Lung (tissue), 12 donors: ENCODE measurements around the gene ENTPD7. TPM values are rescaled to one million over a fixed set of nuclear protein-coding genes. Genes with fewer than 3 reads are reported as not detected.

ENCODE experiments used
- ATAC-seq: fragments of 200-7000 bp; cut with Tn5 transposase; one replicate; pipeline ENCODE4 v1.9.1; 2020; ENCODE audit warnings: moderate number of reproducible peaks; ENCODE audit not compliant: insufficient read depth, low FRiP score
- DNase-seq, 3 donors: peaks; one replicate each; pipeline ENCODE4 v3.0.0-alpha.2; 2013 to 2017
- H3K27ac ChIP-seq, 2 donors: one replicate each; pipeline ENCODE4 v1.5.1; 2013; ENCODE audit warnings: mild to moderate bottlenecking in 2 of 2, moderate library complexity in 2 of 2, control low read depth in 1 of 2, inconsistent platforms in 1 of 2, low read depth in 1 of 2, low read length in 1 of 2
- H3K27me3 ChIP-seq, 3 donors: one replicate each; pipeline ENCODE4 v1.5.1; 2013; ENCODE audit warnings: low read length in 2 of 3; ENCODE audit not compliant: control insufficient read depth in 3 of 3, insufficient read depth in 3 of 3
- H3K36me3 ChIP-seq, 4 donors: one replicate each; pipeline ENCODE4 v1.5.1; 2013; ENCODE audit warnings: low read length in 4 of 4, mild to moderate bottlenecking in 1 of 4, moderate library complexity in 1 of 4; ENCODE audit not compliant: control insufficient read depth in 4 of 4, insufficient read depth in 4 of 4
- H3K4me1 ChIP-seq, 5 donors: one replicate each; pipeline ENCODE4 v1.5.1; 2013; ENCODE audit warnings: low read length in 5 of 5, mild to moderate bottlenecking in 2 of 5, moderate library complexity in 1 of 5; ENCODE audit not compliant: control insufficient read depth in 5 of 5, insufficient read depth in 5 of 5
- H3K4me3 ChIP-seq: one replicate; pipeline ENCODE4 v1.5.1; 2013; ENCODE audit warnings: mild to moderate bottlenecking, control low read depth, moderate library complexity
- H3K9ac ChIP-seq, 2 donors: one replicate each; pipeline ENCODE4 v1.5.1; 2013; ENCODE audit warnings: low read length in 2 of 2, control low read depth in 1 of 2; ENCODE audit not compliant: insufficient read depth in 1 of 2
- H3K9me3 ChIP-seq, 4 donors: one replicate each; pipeline ENCODE4 v1.5.1; 2013; ENCODE audit warnings: low read length in 3 of 4, mild to moderate bottlenecking in 1 of 4, moderate library complexity in 1 of 4; ENCODE audit not compliant: control insufficient read depth in 4 of 4, insufficient read depth in 3 of 4
- CTCF ChIP-seq: IDR thresholded peaks from 2 replicates; pipeline ENCODE4 v1.5.1; 2012; ENCODE audit warnings: mild to moderate bottlenecking; ENCODE audit errors: control extremely low read depth, extremely low read depth
- WGBS, 2 donors: extraction: QIAGEN DNeasy Blood & Tissue Kit; methylation state at CpG; one replicate each; pipeline ENCODE4 v1.1.7; 2013; 5-methylcytosine and 5-hydroxymethylcytosine counted together
- polyA plus RNA-seq, 2 donors: library from polyadenylated mRNA; stranded (reverse); fragments of 200-250 nt; gene quantifications; one replicate each; pipeline ENCODE4 v1.2.1, GENCODE V29; 2013
- total RNA-seq, 2 donors: library from RNA; depleted of rRNA in 1 of 2; stranded (reverse); fragments of >200 nt in 1 of 2; gene quantifications; one replicate each; pipeline ENCODE4 v1.2.1, GENCODE V29; 2014 to 2021
- donor health status: control.
- donor health status: control.
- donor health status: Bipolar disorder and iron deficiency.
- donor health status: healthy.
- donor health status: DM: yes; HTN: yes; CAD: no.

The ENTPD7 gene
- total and polyA plus RNA-seq, 4 donors: 1.0 to 14.6 (median 10.6) TPM

- no peak for TF ChIP-seq CTCF
- ATAC-seq (no peak), DNase-seq (no peak)
- Histone ChIP-seq H3K36me3 (peaks cover 0 to 4% (median 1%) of the 10 kb centered on the region in 4 donors), H3K27ac (no peak overlapping the region), H3K9ac (no peak overlapping the region), H3K4me1 (peaks cover 0 to 16% (median 3%) of the 10 kb centered on the region in 5 donors), H3K27me3 (no peaks in the 10 kb centered on the region), H3K9me3 (no peaks in the 10 kb centered on the region), H3K4me3 (no peak overlapping the region)
- 56 to 75% methylated on average over 6 of the region's 6 CpGs for WGBS, 2 donors
These were observed 2.1 kb downstream of the ENTPD7 start for GRCh38 chr10:99661377-99661763.

GRCh38 chr10:99665304-99665703 lies 6.0 kb downstream of the ENTPD7 start:
- no peak overlapping the region for H3K27ac ChIP-seq
- WGBS, 2 donors: 96 to 99% methylated on average over 2 of the region's 2 CpGs
- H3K9ac ChIP-seq: no peak overlapping the region
- peaks cover 0 to 2% (median 0%) of the 10 kb centered on the region in 5 donors for H3K4me1 ChIP-seq
- ATAC-seq (no peak), DNase-seq (no peak)
- H3K9me3 ChIP-seq: no peaks in the 10 kb centered on the region
- no peak for TF ChIP-seq CTCF
- no peaks in the 10 kb centered on the region for H3K27me3 ChIP-seq
- peaks cover 0 to 7% (median 2%) of the 10 kb centered on the region in 4 donors for H3K36me3 ChIP-seq
- no peak overlapping the region for H3K4me3 ChIP-seq

GRCh38 chr10:99667108-99667751 lies 7.9 kb downstream of the ENTPD7 start:
- peaks cover 0 to 8% (median 3%) of the 10 kb centered on the region in 4 donors for H3K36me3 ChIP-seq
- H3K4me1 ChIP-seq: no peaks in the 10 kb centered on the region
- no peak overlapping the region for H3K27ac ChIP-seq
- DNase-seq: no peak
- ATAC-seq: no peak
- H3K4me3 ChIP-seq: no peak overlapping the region
- H3K27me3 ChIP-seq: no peaks in the 10 kb centered on the region
- no peaks in the 10 kb centered on the region for H3K9me3 ChIP-seq
- H3K9ac ChIP-seq: no peak overlapping the region
- 82 to 85% methylated on average over 4 of the region's 4 CpGs for WGBS, 2 donors
- TF ChIP-seq CTCF: no peak

- no peaks in the 10 kb centered on the region for H3K9me3 ChIP-seq
- H3K4me3 ChIP-seq: no peak overlapping the region
- no peak overlapping the region for H3K27ac ChIP-seq
- ATAC-seq (no peak), DNase-seq (no peak)
- no peaks in the 10 kb centered on the region for H3K27me3 ChIP-seq
- 48 to 87% methylated on average over 2 of the region's 2 CpGs for WGBS, 2 donors
- no peak for TF ChIP-seq CTCF
- no peak overlapping the region for H3K9ac ChIP-seq
- peaks cover 0 to 7% (median 2%) of the 10 kb centered on the region in 4 donors for H3K36me3 ChIP-seq
- peaks cover 0 to 2% (median 0%) of the 10 kb centered on the region in 5 donors for H3K4me1 ChIP-seq
These were observed 12.1 kb downstream of the ENTPD7 start for GRCh38 chr10:99671386-99671785.
